Fibroblast of lung (primary cell): ENCODE data around the gene CAPN2. TPM values are rescaled to one million over a fixed set of nuclear protein-coding genes. Genes with fewer than 3 reads are reported as not detected.

Experiments used
- DNase-seq, 2 donors: peaks; one replicate each; pipeline versions ENCODE4 v3.0.0 to v3.0.0-alpha.2; 2010; ENCODE audit warnings: low read depth in 2 of 2
- H2AFZ ChIP-seq: 2 replicates; pipeline ENCODE4 v1.5.1; 2012; ENCODE audit warnings: low read length, control low read depth, inconsistent platforms
- H3K27ac ChIP-seq: 2 replicates; pipeline ENCODE4 v1.5.1; 2011; ENCODE audit warnings: low read length, control low read depth; ENCODE audit not compliant: insufficient read depth
- H3K27me3 ChIP-seq: 2 replicates; pipeline ENCODE4 v1.5.1; 2011; ENCODE audit warnings: mild to moderate bottlenecking, low read length; ENCODE audit not compliant: control insufficient read depth, insufficient read depth
- H3K36me3 ChIP-seq: 2 replicates; pipeline ENCODE4 v1.5.1; 2011; ENCODE audit warnings: low read length; ENCODE audit not compliant: control insufficient read depth, insufficient read depth
- H3K4me1 ChIP-seq: 2 replicates; pipeline ENCODE4 v1.5.1; 2011; ENCODE audit warnings: low read length; ENCODE audit not compliant: control insufficient read depth, insufficient read depth; ENCODE audit errors: extremely low read depth
- H3K4me2 ChIP-seq: 2 replicates; pipeline ENCODE4 v1.5.1; 2011; ENCODE audit warnings: low read length, control low read depth; ENCODE audit not compliant: insufficient read depth; ENCODE audit errors: extremely low read depth
- H3K4me3 ChIP-seq, 4 experiments: fragments of 200-600 bp in 1 of 4; sonication (generic) in 1 of 4; replicated peaks in 1 of 4; 2 replicates each; pipeline ENCODE4 v1.5.1; 2011 to 2016; ENCODE audit warnings: low read length in 4 of 4, low read depth in 3 of 4, mild to moderate bottlenecking in 3 of 4, control low read depth in 2 of 4, inconsistent platforms in 1 of 4, mixed read lengths in 1 of 4; ENCODE audit not compliant: insufficient read depth in 1 of 4; ENCODE audit errors: control extremely low read depth in 1 of 4
- H3K79me2 ChIP-seq: 2 replicates; pipeline ENCODE4 v1.5.1; 2012; ENCODE audit warnings: mild to moderate bottlenecking, low read length, inconsistent platforms; ENCODE audit not compliant: control insufficient read depth, insufficient read depth
- H3K9ac ChIP-seq: 2 replicates; pipeline ENCODE4 v1.5.1; 2011; ENCODE audit warnings: mild to moderate bottlenecking, low read length, control low read depth; ENCODE audit not compliant: insufficient read depth
- H3K9me3 ChIP-seq: 2 replicates; pipeline ENCODE4 v1.5.1; 2012; ENCODE audit warnings: low read depth, low read length; ENCODE audit not compliant: control insufficient read depth, insufficient read depth
- H4K20me1 ChIP-seq: 2 replicates; pipeline ENCODE4 v1.5.1; 2011; ENCODE audit warnings: low read length; ENCODE audit not compliant: control insufficient read depth, insufficient read depth; ENCODE audit errors: extremely low read depth
- CTCF ChIP-seq, 2 donors: IDR thresholded peaks in 1 of 2; conservative IDR thresholded peaks in 1 of 2; 1 replicate in 1 of 2; 2 replicates in 1 of 2; pipeline ENCODE4 v1.5.1; 2011 to 2012; ENCODE audit warnings: low read length in 2 of 2, control low read depth in 1 of 2, inconsistent platforms in 1 of 2, low read depth in 1 of 2, mild to moderate bottlenecking in 1 of 2
- EZH2 ChIP-seq: IDR thresholded peaks from 2 replicates; pipeline ENCODE4 v1.5.1; 2012; ENCODE audit warnings: low read length, control low read depth, mild to moderate bottlenecking; ENCODE audit errors: missing control alignments
- polyA plus RNA-seq, 2 donors: library from polyadenylated mRNA; depleted of rRNA in 1 of 2; stranded (reverse) in 1 of 2; unstranded in 1 of 2; fragments of >200 nt; gene quantifications; 2 replicates each; pipeline ENCODE4 v1.2.1, GENCODE V29; 2011 to 2012; ENCODE audit warnings: missing spikeins in 1 of 2
- total RNA-seq: library from RNA; depleted of rRNA; stranded (reverse); fragments of >200 nt; gene quantifications from 2 replicates; pipeline ENCODE4 v1.2.1, GENCODE V29; 2014

Gene CAPN2
- total and polyA plus RNA-seq, 2 donors (not counting 1 experiment from before 2014, with no cell fraction given): 387 to 488 TPM

GRCh38 chr1:223824712-223825111 lies 112.4 kb downstream of the CAPN2 start:
- peaks cover 89% of the 10 kb centered on the region for H3K79me2 ChIP-seq
- DNase-seq: no peak
- no peak overlapping the region for H3K4me2 ChIP-seq
- no peak overlapping the region for H2AFZ ChIP-seq
- no peak overlapping the region for H3K4me3 ChIP-seq
- H3K36me3 ChIP-seq: peaks cover 2% of the 10 kb centered on the region
- no peak overlapping the region for H3K27ac ChIP-seq
- no peaks in the 10 kb centered on the region for H3K9me3 ChIP-seq
- no peaks in the 10 kb centered on the region for H3K27me3 ChIP-seq
- H4K20me1 ChIP-seq: no peaks in the 10 kb centered on the region
- TF ChIP-seq CTCF (conservative IDR thresholded peaks at IDR 0.05 in 1 of 2, IDR thresholded peaks at IDR 0.05 in 1 of 2; ENCODE audit: low read depth in 1 of 2, low read length in 2 of 2) (no peak), EZH2 (no peak)
- H3K4me1 ChIP-seq: peaks cover 6% of the 10 kb centered on the region
- no peak overlapping the region for H3K9ac ChIP-seq

Other genes starting within 250 kb of the CAPN2 start
- not detected in 2 replicates for gene CAPN8, start 46.8 kb upstream of the CAPN2 start, total RNA-seq
- gene CAPN8, start 46.8 kb upstream of the CAPN2 start, polyA plus RNA-seq: not detected in 2 replicates
- gene TP53BP2, start 133.4 kb downstream of the CAPN2 start, total RNA-seq: 25.4 and 30.4 TPM in 2 replicates
- 23.9 and 28.4 TPM in 2 replicates for gene TP53BP2, start 133.4 kb downstream of the CAPN2 start, polyA plus RNA-seq